Measurements from ENCODE around the gene DLG2.

- TF ChIP-seq ZNF281 (CRISPR knock-in tag; IDR thresholded peaks at IDR 0.05), result no peak
- no peak for TF ChIP-seq IRF2 (CRISPR knock-in tag; IDR thresholded peaks at IDR 0.05; ENCODE audit: borderline replicate concordance, low read depth)
- TF ChIP-seq E2F1 (CRISPR knock-in tag; IDR thresholded peaks at IDR 0.05), result no peak
- TF ChIP-seq NR1H2 (CRISPR knock-in tag; IDR thresholded peaks at IDR 0.05), result no peak
- no peak for TF ChIP-seq CTCF (IDR thresholded peaks at IDR 0.05)
- no peak for TF ChIP-seq USF2 (CRISPR knock-in tag; IDR thresholded peaks at IDR 0.05)
- TF ChIP-seq ZBTB43 (CRISPR knock-in tag; IDR thresholded peaks at IDR 0.05), result no peak
Measured at GRCh38 chr11:83427943-83428342, 2199.2 kb downstream of the DLG2 start.

Measured in WTC11 (cell line).